Amniotic stem cell (primary cell): ENCODE data around the gene CSH1.
"Not testable (repeated sequence)": the region's sequence is repeated elsewhere in the genome, so short reads cannot be mapped to it uniquely, and the experiment has no call there.

Experiments
- DNase-seq: peaks from one replicate; lab custom pipeline; 2025; lab: John Stamatoyannopoulos, UW

Gene CSH1

DNA sequence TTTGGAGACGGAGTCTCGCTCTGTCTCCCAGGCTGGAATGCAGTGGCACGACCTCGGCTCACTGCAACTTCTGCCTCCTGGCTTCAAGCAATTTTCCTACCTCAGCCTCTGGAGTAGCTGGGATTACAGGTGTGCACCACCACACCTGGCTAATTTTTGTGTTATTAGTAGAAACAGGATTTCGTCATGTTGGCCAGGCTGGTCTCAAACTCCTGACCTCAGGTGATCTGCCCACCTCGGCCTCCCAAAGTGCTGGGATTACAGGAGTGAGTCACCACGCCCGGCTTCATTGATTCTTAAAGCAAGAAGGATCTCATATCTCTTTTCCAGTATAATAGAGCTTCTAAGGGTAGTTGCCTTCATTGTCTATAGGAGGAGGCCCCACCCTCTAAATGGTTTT, 8.4 kb upstream of the CSH1 start:
- not testable (repeated sequence) for DNase-seq

GRCh38 chr17:63903787-63904201, 7.4 kb upstream of the CSH1 start:
- not testable (repeated sequence) for DNase-seq

- not testable (repeated sequence) for DNase-seq
These were observed 5.6 kb upstream of the CSH1 start for GRCh38 chr17:63901971-63902370.

DNA sequence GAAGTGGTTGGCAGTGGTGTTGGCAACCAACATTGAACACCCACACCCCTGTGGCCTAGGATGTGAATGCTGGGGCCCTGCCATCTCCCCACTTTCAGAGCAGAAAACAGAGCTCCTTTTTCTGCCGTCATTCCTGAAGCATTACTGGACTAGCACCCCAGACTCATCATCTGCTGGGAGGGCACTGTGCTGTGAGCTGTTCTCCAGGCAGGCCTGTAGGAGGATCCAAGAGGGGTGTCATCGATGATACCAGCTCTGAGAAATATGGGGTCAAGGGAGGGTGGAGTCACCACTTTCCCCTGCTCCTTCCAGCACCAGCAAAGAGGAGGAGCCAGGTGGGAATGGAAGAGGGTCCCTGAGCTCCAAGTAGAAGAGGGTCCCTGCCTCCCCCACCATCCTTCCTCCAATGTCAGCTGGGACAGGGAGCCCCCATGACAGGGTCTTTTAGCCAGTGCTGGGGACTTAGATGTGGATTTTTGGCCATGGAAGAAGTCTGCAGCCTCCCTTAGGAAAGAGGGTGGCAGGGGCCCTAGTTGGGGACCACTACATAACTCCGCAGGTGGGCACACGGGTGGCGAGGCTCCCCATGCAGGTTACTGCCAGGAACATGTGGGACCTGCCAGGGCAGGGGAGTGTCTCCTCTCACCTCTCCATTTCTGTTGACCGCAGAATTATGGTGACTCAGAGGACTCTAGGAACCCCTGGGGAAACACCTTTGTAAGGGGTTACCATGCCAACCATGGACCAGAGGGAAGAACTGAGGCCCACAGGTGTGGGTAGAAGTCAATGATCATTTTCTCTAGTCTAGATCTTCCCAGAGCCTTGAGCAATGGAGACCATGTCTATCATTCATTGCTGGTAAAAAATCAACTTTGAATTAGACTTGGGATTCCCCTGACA, 2.8 kb upstream of the CSH1 start:
- DNase-seq, result not testable (repeated sequence)

GRCh38 chr17:63894821-63895220, 1.6 kb downstream of the CSH1 start:
- DNase-seq, result not testable (repeated sequence)

DNA sequence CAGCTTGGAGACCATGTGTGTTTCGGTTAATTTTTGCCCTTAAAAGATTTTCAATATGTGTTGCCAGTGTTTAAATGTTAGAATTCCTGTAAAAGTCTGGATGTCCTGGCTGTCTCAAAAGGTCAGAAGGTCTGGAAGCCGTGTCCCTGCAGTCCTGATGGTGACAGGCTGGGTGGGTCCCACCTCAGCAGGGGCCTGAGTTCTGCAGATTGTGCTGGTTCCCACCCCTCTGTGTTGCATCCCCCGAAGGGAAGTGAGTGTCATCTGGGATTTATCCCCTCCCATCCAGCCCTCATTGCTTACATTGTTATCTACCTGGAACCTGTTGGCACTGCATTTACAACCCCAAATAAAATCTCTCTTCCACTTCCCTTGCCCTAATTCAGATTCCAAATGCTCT, 2.4 kb downstream of the CSH1 start:
- not testable (repeated sequence) for DNase-seq

DNA sequence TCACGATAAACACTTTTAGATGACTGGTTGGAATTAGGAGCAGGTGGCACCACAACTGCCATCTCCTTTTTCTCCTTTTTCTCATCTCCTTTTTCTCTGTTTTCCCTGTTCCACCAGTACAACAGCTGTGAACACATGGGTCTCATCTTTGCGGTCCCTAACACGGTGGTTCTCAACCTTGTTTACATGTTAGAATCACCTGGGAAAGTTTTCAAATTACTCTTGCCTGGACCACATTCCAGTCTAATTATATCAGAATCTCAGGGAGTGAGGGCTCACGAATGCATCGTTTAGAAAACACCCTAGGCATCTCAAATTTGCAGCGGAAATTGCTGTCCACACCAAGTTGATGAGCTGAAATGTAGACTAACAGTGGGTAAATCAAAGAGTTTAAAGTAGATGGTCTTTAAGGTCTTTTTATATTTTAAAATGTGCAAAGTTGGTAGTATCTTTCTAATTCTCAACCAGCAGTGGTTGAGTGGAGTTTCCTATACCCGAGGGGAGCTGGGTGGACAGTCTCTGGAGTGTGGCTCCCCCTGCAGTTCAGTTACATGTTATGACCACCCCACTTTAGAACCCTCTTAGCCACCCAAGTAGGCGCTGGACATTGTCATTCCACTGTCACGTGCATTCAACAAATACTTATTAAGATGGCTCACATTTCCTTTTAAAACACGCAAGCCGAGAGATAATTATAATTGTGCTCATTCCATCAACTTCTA, 3.9 kb downstream of the CSH1 start:
- DNase-seq, result not testable (repeated sequence)

GRCh38 chr17:63889026-63889848, 7.1 kb downstream of the CSH1 start:
- not testable (repeated sequence) for DNase-seq

GRCh38 chr17:63885119-63885518, 11.3 kb downstream of the CSH1 start:
- not testable (repeated sequence) for DNase-seq

GRCh38 chr17:63882626-63883126, 13.7 kb downstream of the CSH1 start:
- not testable (repeated sequence) for DNase-seq

DNA sequence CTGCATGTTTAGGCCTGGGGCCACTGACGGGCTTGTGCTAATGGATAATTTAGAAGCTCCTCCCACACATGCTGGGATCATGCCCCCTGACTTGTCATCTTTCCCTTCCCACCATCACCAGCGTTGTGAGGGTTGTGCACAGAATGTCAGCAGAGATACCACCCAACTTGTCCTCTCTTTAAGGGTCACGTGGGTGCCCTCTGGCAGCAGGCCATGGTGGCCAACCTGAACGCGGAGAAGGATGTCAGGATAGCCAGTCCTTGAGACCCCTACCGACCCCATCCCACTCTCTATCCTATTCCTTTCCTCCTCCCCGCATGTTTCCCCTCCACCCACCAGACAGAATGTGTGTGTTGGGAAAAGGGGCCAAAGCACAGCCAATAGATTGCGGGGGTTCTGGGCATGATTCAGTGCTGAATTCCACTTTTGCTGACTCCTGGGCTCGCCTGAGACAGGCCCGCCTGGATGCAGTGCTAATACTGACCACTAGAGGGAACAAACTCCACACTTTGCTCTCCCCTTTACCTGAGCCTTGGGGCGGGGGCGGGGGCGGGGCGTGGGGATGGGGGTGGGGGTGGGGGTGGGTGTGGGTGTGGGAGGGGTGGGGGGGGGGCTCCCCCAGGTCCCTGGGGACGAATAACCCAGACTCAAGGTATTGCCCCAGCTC, 14.3 kb downstream of the CSH1 start, which contains the start of gene GH2:
GH2 (minus strand) TSS at position 10 of the 667 bp plus-strand sequence. CDS start 143 bp downstream, outside the sequence.
- DNase-seq, result no peak

DNA sequence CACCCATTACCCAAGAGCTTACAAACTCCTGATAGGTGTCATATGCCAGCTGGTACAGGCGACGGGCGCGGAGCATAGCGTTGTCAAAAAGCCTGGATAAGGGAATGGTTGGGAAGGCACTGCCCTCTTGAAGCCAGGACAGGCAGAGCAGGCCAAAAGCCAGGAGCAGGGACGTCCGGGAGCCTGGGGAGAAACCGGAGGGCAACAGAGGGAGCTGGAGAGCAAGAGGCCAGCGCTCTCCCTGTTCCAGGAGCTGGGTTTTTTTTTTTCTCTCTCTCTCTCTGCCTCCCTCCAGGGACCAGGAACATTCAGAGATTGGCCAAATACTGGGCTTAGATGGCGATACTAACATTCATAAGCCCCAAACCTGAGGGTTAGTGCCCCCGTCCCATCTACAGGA, 15.0 kb downstream of the CSH1 start:
- DNase-seq, result not testable (repeated sequence)

DNA sequence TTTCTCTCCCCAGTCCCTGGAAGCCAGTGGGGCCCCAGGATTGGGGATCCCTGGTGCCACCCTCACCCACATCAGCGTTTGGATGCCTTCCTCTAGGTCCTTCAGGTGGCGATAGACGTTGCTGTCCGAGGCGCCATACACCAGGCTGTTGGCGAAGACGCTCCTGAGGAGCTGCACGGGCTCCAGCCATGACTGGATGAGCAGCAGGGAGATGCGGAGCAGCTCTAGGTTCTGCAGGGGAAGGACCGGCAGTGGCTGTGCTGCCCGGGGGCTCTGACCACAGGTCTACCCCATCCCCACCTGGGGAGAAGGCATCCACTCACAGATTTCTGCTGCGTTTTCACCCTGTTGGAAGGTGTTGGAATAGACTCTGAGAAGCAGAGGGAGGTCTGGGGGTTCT, 15.7 kb downstream of the CSH1 start:
- no peak for DNase-seq

- DNase-seq, result not testable (repeated sequence)
These were observed 18.0 kb downstream of the CSH1 start for GRCh38 chr17:63878413-63878812.

GRCh38 chr17:63874693-63875092, 21.7 kb downstream of the CSH1 start:
- not testable (repeated sequence) for DNase-seq

DNA sequence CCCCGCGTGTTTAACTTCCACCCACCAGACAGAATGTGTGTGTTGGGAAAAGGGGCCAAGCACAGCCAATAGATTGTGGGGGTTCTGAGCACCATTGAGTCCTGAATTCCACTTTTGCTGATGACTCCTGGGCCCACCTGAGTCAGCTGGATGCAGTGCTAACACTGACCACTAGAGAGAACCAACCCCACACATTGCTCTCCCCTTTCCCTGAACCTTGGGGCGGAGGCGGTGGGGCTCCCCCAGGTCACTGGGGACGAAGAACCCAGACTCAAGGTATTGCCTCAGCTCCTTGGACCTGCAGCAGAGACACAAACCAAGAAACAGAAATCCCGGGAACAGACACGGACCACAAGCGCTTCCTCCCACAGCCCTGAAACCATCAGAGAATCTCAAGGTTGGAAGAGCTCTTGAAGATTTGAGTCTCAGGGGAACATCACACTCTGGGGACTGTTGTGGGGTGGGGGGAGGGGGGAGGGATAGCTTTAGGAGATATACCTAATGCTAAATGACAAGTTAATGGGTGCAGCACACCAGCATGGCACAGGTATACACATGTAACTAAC, 22.2 kb downstream of the CSH1 start:
- not testable (repeated sequence) for DNase-seq

DNA sequence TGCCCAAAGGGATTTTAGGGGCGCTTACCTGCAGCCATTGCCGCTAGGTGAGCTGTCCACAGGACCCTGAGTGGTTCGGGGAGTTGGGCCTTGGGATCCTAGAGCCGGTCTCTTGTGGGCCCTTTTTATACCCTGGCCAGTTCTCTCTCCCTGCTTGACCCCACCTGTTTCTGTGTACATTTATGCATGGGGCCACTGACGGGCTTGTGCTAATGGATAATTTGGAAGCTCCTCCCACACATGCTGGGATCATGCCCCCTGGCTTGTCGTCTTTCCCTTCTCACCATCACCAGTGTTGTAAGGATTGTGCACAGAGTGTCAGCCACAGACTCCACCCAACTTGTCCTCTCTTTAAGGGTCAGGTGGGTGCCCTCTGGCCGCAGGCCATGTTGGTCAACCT, 22.8 kb downstream of the CSH1 start, which contains the start of gene CSH2:
CSH2 (minus strand) TSS at position 101 of the 400 bp plus-strand sequence; CDS start at position 38, 63 bp downstream.
- not testable (repeated sequence) for DNase-seq

DNA sequence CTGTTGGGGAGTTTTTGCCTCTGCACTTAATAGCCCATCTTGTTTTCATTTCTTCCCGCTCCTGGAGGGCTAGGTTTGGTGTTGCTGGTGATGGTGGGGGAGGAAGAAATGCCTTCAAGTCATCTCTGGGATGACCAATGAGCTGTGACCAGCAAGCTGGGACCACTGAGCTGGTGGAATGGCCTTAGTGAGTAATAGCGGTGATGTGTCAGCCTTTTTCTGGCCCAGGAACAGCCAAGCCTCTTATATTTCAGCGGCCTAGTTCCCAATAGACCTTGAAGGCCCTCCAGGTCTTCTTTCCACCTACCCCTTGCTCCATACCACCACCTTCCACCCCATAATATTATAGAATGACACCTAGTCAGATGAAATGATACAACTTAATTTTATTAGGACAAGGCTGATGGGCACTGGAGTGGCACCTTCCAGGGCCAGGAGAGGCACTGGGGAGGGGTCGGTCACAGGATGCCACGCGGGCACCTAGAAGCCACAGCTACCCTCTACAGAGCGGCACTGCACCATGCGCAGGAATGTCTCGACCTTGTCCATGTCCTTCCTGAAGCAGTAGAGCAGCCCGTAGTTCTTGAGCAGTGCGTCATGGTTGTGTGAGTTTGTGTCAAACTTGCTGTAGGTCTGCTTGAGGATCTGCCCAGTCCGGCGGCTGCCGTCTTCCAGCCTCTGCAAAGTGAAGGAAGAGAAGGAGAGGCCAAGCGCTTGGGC, 24.6 kb downstream of the CSH1 start:
- DNase-seq, result not testable (repeated sequence)

DNA sequence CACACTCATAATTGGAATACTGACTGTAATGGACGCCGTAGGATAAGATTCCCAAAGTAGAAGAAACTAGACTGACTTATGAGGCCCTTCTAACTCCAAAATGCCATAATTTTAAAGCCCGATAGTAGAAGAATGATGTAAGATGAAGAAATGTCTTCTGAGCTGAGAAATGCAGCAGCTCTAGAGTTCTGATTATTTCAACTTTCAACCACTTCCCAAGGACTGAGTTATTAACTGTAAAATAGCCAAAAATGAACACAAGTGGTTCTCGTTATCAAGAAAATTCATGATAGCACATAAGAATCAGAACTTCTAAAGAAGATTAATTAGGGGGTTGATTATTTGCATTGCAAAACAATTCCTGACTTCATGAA, 26.1 kb downstream of the CSH1 start:
- not testable (repeated sequence) for DNase-seq
